ENCODE data around the gene MOB3B. TPM values are rescaled to one million over a fixed set of nuclear protein-coding genes. Genes with fewer than 3 reads are reported as not detected.

The MOB3B gene
- total and polyA plus RNA-seq, 11 donors: 0.42 to 2.8 (median 1.8) TPM

GRCh38 chr9:27554712-27555111, 25.1 kb upstream of the MOB3B start:
- intact Hi-C loops (cut with DNase I): loop anchor here in 2 of 10 donors (5.0 to 10.0 kb wide), 2 partner anchors 222 to 530 kb away; no protein-coding TSS in a partner anchor
- DNase-seq (no peak), ATAC-seq (no peak)
- Histone ChIP-seq H3K27me3 (no peaks in the 10 kb centered on the region), H3K9me3 (no peaks in the 10 kb centered on the region), H3K27ac (no peak overlapping the region), H3K4me3 (no peak overlapping the region), H3K36me3 (peaks cover 3 to 100% (median 96%) of the 10 kb centered on the region in 9 donors), H3K4me1 (no peaks in the 10 kb centered on the region)
- no peak for TF ChIP-seq CTCF (IDR thresholded peaks at IDR 0.05)
- TF ChIP-seq POLR2A (IDR thresholded peaks at IDR 0.05): no peak
- 91 to 98% (median 98%) methylated on average over 1 of the region's 1 CpG for WGBS, 4 donors

- H3K36me3 ChIP-seq: peaks cover 0 to 99% (median 80%) of the 10 kb centered on the region in 9 donors
Measured at GRCh38 chr9:27549196-27549755, 19.7 kb upstream of the MOB3B start.

GRCh38 chr9:27548055-27548741, 18.6 kb upstream of the MOB3B start:
- TF ChIP-seq CTCF (IDR thresholded peaks at IDR 0.05): peak; percentile 25 to 67 (median 54)
- TF ChIP-seq POLR2A (IDR thresholded peaks at IDR 0.05): no peak
- intact Hi-C loops (cut with DNase I): loop anchor here in 8 of 10 donors (1.0 to 10.0 kb wide), 6 partner anchors 211 to 513 kb away; no protein-coding TSS in a partner anchor
- Histone ChIP-seq H3K27ac (peak overlapping the region in 3 of 12 donors; percentile 2 to 39 (median 34)), H3K27me3 (no peaks in the 10 kb centered on the region), H3K36me3 (peaks cover 0 to 99% (median 76%) of the 10 kb centered on the region in 9 donors), H3K4me1 (peaks cover 0 to 6% (median 0%) of the 10 kb centered on the region in 12 donors), H3K9me3 (no peaks in the 10 kb centered on the region), H3K4me3 (no peak overlapping the region)
- DNase-seq: no peak
- ATAC-seq: peak; percentile 77 to 88 (median 84)
- WGBS, 4 donors: 42 to 49% (median 45%) methylated on average over 10 of the region's 10 CpGs

More at GRCh38 chr9:27549196-27549755, 19.7 kb upstream of the MOB3B start:
- no peak overlapping the region for H3K27ac ChIP-seq
- intact Hi-C loops (cut with DNase I): loop anchor here in 7 of 10 donors (2.0 to 10.0 kb wide), 4 partner anchors 212 to 514 kb away; no protein-coding TSS in a partner anchor
- no peaks in the 10 kb centered on the region for H3K27me3 ChIP-seq
- TF ChIP-seq POLR2A (IDR thresholded peaks at IDR 0.05): no peak
- no peak for TF ChIP-seq CTCF (IDR thresholded peaks at IDR 0.05)
- ATAC-seq (no peak), DNase-seq (no peak)
- no peaks in the 10 kb centered on the region for H3K9me3 ChIP-seq
- H3K4me3 ChIP-seq: no peak overlapping the region
- H3K4me1 ChIP-seq: peaks cover 0 to 6% (median 0%) of the 10 kb centered on the region in 12 donors
- 78 to 84% (median 82%) methylated on average over 4 of the region's 4 CpGs for WGBS, 4 donors

DNA sequence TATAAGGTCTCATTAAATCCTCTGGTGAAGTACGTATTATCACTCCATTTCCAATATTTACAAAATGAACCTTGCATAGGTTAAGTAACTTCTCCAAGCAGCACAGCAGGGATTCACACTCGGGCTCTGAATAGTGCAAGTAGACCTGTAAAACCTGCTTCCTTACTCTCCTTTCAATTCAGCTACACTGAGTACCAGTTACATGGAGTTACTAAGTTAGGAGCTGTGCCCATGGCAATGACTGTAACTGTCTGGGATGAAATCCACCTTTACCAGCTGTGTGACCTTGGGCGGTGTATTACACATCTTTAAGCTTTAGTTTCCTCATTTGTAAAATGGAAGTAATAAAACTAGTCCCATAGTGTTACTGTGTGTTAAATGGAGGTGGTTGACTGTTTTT, 15.9 kb upstream of the MOB3B start:
- Histone ChIP-seq H3K27ac (no peak overlapping the region), H3K4me1 (peaks cover 0 to 13% (median 3%) of the 10 kb centered on the region in 12 donors), H3K36me3 (peaks cover 0 to 79% (median 50%) of the 10 kb centered on the region in 9 donors), H3K9me3 (no peaks in the 10 kb centered on the region), H3K27me3 (no peaks in the 10 kb centered on the region), H3K4me3 (no peak overlapping the region)
- no peak for DNase-seq
- intact Hi-C loops (cut with DNase I): loop anchor here in 4 of 10 donors (5.0 to 10.0 kb wide), 3 partner anchors 208 to 511 kb away; no protein-coding TSS in a partner anchor
- no peak for TF ChIP-seq POLR2A (IDR thresholded peaks at IDR 0.05)
- TF ChIP-seq CTCF (IDR thresholded peaks at IDR 0.05): no peak
- ATAC-seq: no peak
- WGBS, 4 donors: 95 to 97% (median 97%) methylated on average over 3 of the region's 3 CpGs
